ENCODE data around the gene SRGAP2.
"Not testable (repeated sequence)": the region's sequence is repeated elsewhere in the genome, so short reads cannot be mapped to it uniquely, and the experiment has no call there.

DNA sequence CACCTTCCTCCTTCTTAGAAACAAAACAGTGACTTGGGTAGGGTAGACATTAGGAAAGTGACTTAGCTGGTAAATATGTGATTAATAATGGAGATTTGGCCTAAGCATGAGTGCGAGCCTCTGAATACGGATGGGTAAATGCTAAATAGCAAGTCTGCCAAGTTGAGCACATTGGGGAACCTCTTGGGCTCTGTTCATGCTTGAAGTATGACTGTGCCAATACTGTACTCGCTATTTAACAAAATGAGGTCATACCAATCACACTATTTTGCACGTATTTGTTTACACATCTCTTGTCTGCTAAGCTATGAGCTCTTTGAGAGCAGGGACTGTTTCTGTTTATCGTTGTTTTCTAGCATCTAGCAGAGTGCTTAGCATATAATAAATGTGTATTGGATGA is 23.5 kb downstream of the SRGAP2 start:
- TF ChIP-seq, protein P1, sequence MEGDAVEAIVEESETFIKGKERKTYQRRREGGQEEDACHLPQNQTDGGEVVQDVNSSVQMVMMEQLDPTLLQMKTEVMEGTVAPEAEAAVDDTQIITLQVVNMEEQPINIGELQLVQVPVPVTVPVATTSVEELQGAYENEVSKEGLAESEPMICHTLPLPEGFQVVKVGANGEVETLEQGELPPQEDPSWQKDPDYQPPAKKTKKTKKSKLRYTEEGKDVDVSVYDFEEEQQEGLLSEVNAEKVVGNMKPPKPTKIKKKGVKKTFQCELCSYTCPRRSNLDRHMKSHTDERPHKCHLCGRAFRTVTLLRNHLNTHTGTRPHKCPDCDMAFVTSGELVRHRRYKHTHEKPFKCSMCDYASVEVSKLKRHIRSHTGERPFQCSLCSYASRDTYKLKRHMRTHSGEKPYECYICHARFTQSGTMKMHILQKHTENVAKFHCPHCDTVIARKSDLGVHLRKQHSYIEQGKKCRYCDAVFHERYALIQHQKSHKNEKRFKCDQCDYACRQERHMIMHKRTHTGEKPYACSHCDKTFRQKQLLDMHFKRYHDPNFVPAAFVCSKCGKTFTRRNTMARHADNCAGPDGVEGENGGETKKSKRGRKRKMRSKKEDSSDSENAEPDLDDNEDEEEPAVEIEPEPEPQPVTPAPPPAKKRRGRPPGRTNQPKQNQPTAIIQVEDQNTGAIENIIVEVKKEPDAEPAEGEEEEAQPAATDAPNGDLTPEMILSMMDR (IDR thresholded peaks at IDR 0.05): not testable (repeated sequence)
- not testable (repeated sequence) for TF ChIP-seq POLR2A (IDR thresholded peaks at IDR 0.05)
